NCI-H2227 treated with DMSO at 0.1 percent for 48 hours (cell line): Measurements from ENCODE around the gene PLA2G4C.

Experiments used
- DNase-seq: peaks from one replicate; lab custom pipeline; 2025; lab: John Stamatoyannopoulos, UW

The PLA2G4C gene

DNA sequence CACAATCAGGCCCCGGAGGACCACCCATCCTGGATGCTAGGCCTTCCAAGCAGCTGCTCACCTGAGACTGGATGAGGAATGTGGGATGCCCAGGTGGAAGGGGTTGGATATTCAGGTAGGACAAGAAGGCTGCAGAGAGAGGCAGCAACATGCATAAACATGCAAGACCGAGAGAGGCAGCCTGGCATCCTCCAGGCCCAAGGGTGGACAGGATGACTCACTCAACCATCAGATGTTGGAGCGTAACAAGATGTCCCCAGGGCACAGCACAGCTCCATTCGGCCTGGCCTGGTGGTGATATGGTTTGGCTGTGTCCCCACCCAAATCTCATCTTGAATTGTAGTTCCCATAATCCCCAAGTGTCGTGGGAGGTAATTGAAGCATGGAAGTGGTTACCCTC, 56.8 kb downstream of the PLA2G4C start:
- DNase-seq = no peak

- no peak for DNase-seq
Observed at GRCh38 chr19:48053076-48053475, 57.5 kb downstream of the PLA2G4C start.

DNA sequence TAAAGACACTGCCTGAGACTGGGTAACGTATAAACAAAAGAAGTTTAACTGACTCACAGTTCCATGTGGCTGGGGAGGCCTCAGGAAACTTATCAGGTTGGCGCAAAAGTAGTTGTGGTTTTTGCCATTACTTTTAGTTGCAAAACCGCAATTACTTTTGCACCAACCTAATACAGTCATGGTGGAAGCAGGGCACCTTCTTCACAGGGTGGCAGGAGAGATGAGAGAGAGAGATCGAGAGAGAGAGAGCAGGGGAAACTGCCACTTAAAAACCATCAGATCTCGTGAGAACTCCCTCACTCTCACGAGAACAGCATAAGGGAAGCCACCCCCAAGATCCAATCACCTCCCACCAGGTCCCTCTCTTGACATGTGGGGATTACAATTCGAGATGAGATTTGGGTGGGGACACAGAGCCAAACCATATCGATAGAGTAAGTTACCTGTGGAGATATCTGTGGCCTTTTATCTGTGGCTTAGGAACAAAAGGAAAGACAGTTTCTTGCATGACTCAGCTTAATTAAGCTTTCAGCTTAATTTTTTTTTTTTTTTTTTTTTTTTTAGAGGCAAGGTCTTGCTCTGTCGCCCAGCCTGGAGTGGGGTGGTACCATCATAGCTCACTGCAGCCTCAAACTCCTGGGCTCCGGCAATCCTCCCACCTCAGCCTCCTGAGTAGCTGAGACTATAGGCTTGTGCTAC, 59.1 kb downstream of the PLA2G4C start:
- DNase-seq = no peak

DNA sequence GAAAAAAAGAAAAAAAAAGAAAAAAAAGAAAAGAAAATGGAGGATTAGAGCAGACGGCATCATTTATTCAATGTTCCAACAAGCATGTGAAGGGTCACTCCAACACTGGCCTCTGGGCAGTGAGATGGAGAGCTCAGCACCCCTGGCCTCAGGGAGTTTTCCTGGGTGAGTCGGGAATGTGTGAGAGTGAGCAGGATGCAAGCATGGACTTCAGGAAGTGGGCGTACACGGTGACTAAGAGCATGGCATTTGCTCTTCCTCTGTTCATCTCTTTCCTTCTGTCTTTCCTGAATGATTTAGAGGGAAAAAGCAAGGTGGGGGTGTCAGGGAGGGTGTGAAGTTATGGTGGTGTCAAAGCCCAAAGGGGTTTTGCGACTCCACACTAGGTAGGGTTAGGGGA, 66.1 kb downstream of the PLA2G4C start:
- no peak for DNase-seq

DNA sequence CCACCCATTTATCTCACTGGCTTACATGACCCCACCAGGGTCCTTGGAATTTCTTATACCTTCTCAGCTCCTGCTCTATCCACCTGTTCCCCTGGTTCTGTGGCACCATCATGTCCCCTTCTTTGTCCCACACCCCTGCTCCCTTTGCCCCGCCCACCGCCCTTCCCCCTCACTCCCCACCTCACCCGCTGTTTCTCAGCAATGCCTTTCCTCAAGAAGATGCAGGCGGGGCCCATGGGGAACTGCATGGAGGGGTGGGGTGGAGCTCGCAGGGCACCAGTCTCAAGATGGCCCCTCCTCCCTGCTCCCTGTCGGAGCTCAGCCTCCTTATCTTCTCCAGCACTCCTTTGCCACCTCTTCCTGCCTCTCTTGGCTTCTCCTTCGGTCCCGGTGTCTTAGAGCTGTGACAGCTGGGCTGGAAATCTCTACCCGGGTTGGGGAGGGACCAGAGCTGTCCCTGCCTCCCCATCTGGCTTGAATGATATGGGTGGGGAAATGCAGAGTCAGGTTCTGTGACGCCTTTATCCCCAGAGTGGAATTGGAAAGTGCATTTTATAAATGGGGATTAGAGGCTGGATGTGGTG, 66.8 kb downstream of the PLA2G4C start, which contains the start of gene CABP5:
CABP5 (minus strand) TSS at position 405 of the 584 bp plus-strand sequence; CDS start at position 248, 157 bp downstream.
- no peak for DNase-seq

DNA sequence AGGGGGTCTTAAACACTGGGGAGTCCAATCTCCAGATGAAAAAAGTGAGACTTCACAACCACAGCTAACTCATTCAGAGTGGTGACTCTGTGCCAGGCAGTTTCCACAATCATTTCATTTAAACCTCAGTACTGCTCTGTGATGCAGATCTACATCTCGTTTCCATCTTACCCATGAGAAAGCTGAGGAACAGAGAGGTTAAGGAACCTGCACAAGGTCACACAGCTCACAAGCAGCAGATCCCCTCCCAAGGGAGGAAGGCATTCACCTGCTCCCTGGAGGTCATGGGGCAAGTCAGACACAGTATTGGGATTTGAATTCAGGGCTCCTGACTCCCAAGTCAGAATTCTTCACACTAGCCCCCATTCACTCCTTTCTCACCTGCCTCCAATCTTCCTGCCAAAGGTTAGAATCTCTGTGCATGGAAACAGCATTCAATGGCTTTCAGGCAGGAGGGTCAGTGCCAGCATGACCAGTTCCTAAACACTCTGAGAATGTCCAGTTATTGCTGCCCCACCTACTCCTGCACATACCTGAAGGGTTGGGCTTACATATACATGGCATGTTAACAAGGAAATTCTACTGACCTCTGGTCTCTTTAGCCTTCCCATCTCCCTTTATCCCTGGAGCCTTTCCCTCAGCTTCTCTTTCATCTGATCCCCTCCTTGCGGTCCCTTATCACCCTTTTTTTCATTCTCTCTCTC, 68.6 kb downstream of the PLA2G4C start:
- no peak for DNase-seq

DNA sequence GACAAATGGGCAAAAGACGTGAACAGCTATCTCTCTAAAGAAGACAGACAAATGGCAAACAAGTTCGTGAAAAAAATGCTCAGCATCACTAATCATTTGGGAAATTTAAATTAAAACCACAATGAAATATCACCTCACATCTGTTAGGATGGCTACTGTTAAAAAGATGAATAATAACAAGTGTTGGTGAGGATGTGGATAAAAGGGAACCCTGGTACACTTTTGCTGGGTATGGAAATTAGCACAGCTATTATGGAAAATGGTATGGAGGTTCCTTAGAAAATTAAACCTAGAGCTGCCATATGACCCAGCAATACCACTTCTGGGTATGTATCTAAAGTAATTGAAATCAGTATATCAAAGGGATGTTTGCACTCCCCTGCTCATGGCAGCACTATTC, 73.9 kb downstream of the PLA2G4C start:
- no peak for DNase-seq

- DNase-seq = no peak
Observed at GRCh38 chr19:48033604-48034003, 77.0 kb downstream of the PLA2G4C start.

GRCh38 chr19:48030073-48030472, 80.5 kb downstream of the PLA2G4C start:
- DNase-seq = no peak

GRCh38 chr19:48029431-48029830, 81.2 kb downstream of the PLA2G4C start:
- DNase-seq = no peak

- DNase-seq = no peak
Observed at GRCh38 chr19:48025480-48025879, 85.1 kb downstream of the PLA2G4C start.

GRCh38 chr19:48023518-48023917, 87.1 kb downstream of the PLA2G4C start:
- no peak for DNase-seq

DNA sequence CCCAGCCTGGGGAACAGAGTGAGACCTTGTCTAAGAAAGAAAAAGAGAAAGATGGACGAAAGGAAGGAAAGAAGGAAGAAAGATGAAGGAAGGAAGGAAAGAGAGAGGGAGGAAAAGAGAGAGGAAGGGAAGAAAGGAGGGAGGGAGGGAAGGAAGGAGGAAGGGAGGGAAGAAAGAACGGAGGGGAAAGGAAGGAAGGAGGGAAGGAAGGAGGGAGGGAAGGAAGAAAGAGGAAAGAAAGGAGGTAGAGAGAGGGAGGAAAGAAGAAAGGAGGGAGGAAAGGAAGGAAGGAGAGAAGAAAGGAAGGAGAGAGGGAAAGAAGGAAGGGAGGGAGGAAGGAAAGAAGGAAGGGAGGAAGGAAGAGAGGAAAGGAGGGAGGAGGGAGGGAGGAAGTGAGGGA, 87.6 kb downstream of the PLA2G4C start:
- no peak for DNase-seq

DNA sequence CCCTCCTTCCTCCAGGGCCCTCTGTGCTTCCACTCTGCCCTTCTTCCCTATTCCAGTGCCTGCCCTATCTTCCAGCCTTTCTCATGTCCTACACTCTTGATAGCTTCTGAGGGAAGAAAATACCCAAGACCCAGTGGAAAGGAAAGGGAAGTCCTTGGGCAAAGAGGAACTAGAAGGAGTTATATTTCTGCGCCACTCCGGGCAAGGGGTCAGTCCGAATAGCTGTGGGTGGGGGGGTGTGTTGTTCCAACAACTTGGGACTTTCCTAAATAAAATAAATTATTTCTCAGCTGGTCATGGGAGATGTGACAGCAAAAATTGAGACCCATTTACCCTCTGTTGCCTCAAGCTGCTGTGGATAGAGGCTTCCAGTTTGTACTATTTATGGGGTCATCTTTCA, 89.9 kb downstream of the PLA2G4C start:
- DNase-seq = no peak

DNA sequence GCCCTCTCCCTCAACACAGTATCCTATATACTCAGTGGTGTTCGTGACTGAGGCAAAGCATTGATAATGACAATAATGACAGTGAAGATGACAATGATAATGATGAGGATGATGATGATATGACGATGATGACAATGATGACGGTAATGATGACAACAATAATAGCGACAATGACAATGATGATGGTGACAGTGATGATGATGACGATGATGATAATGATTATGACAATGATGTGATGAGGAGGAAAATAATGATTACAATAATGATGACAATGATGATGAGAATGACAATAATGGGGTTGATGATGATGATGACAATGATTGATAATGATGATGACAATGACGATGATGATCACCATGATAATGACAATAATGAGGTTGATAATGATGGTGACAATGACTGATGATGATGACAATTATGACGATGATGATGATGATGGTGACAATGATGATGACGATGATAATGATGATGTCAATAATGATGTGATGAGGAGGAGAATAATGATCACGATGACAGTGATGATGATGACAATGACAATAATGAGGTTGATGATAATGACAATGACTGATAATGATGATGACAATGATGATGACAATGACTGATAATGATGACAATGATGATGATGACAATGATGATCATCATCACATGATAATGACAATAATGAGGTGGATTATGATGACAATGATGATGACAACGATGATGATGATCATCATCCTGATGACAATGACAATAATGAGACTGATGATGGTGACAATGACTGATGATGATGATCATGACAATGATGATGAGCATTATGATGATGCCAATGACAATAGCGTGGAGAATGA, 99.5 kb downstream of the PLA2G4C start:
- DNase-seq = no peak

- no peak for DNase-seq
Observed at GRCh38 chr19:48006762-48007161, 103.9 kb downstream of the PLA2G4C start.

DNA sequence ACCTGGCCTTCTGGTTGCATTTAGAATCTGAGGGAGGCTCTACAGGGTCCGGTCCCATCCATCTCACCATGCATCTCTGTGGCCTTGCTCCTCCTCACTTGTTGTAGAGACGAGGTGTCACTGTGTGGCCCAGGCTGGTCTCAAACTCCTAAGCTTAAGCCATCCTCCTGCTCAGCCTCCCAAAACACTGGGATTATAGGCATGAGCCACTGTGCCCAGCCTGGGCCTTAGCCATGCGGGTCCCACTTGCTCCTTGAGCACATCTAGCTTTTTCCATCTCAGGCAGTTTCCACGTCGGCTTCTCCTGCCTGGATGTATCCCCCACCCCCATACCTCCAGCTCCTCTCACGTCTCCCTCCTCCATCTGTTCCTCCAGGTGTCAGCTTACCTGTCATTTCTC, 106.4 kb downstream of the PLA2G4C start:
- DNase-seq = no peak

DNA sequence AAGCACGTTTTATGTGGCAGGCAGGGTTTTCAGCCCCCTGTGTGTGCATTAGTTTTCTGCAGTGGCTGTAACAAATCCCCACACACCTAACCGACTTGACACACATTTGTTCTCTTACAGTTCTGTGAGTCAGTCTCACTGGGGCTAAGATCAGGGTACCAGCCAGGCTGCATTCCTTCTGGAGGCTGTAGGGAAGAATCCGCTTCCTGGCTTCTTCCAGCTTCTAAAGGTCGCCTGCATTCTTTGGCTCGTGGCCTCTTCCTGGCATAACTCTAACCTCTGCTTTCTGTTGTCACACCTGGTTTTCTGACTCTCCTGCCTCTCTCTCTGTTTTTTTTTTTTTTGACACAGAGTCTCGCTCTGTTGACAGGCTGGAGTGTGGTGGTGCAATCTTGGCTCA, 109.8 kb downstream of the PLA2G4C start:
- no peak for DNase-seq

DNA sequence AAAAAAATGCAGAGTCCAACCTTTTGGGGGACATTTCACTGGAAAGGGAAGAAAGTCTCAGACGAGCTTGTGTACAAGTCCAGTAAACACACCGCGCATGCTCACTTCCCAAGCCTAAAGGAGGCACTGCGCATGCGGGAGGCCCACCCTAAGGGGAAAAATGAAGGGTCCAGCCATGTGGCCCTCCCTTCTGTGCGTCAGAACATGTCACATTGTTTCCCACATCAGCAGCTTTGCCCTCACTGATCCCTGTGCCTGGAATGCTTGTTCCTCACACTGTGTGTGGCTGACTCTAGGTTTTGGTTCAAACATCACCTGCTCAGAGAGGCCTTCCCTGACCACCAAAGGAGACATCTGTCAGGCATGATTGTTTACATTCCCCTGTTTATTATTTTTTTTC, 111.8 kb downstream of the PLA2G4C start:
- no peak for DNase-seq
